ENCODE results near the gene REPS1. TPM values are rescaled to one million over a fixed set of nuclear protein-coding genes. Genes with fewer than 3 reads are reported as not detected.
"Not testable (repeated sequence)": the region's sequence is repeated elsewhere in the genome, so short reads cannot be mapped to it uniquely, and the experiment has no call there.

Gene REPS1
- total RNA-seq, 1 donor from 2014 or later, result 36.7 TPM

GRCh38 chr6:139006477-139006876 is 18.4 kb upstream of the REPS1 start:
- no peak for DNase-seq (ENCODE audit: low spot score)

GRCh38 chr6:139003751-139004150 is 15.7 kb upstream of the REPS1 start:
- no peak for DNase-seq (ENCODE audit: low spot score)

GRCh38 chr6:138999949-139000725 is 12.1 kb upstream of the REPS1 start:
- no peak for DNase-seq (ENCODE audit: low spot score)

GRCh38 chr6:138997136-138997535 is 9.1 kb upstream of the REPS1 start:
- DNase-seq (ENCODE audit: low spot score), result no peak

GRCh38 chr6:138996524-138996923 is 8.5 kb upstream of the REPS1 start:
- DNase-seq (ENCODE audit: low spot score), result peak; percentile 45

GRCh38 chr6:138993410-138993809 is 5.4 kb upstream of the REPS1 start:
- DNase-seq (ENCODE audit: low spot score), result not testable (repeated sequence)

- not testable (repeated sequence) for DNase-seq (ENCODE audit: low spot score)
Measured at GRCh38 chr6:138992965-138993364, 4.9 kb upstream of the REPS1 start.

GRCh38 chr6:138991206-138991605 is 3.2 kb upstream of the REPS1 start:
- no peak for DNase-seq (ENCODE audit: low spot score)

- DNase-seq (ENCODE audit: low spot score), result no peak
Measured at GRCh38 chr6:138989098-138989983, 1.3 kb upstream of the REPS1 start.

- DNase-seq (ENCODE audit: low spot score), result no peak
Measured at GRCh38 chr6:138988469-138988834, 399 bp upstream of the REPS1 start.

- DNase-seq (ENCODE audit: low spot score), result no peak
Measured at GRCh38 chr6:138987080-138987642, 892 bp downstream of the REPS1 start.

GRCh38 chr6:138986578-138986977 is 1.5 kb downstream of the REPS1 start:
- no peak for DNase-seq (ENCODE audit: low spot score)

GRCh38 chr6:138981416-138981815 is 6.6 kb downstream of the REPS1 start:
- DNase-seq (ENCODE audit: low spot score), result no peak

- DNase-seq (ENCODE audit: low spot score), result no peak
Measured at GRCh38 chr6:138979813-138980668, 8.0 kb downstream of the REPS1 start.

- DNase-seq (ENCODE audit: low spot score), result no peak
Measured at GRCh38 chr6:138979365-138979764, 8.7 kb downstream of the REPS1 start.

- DNase-seq (ENCODE audit: low spot score), result no peak
Measured at GRCh38 chr6:138978229-138978628, 9.8 kb downstream of the REPS1 start.

GRCh38 chr6:138977646-138978167 is 10.3 kb downstream of the REPS1 start:
- no peak for DNase-seq (ENCODE audit: low spot score)

GRCh38 chr6:138977242-138977641 is 10.8 kb downstream of the REPS1 start:
- DNase-seq (ENCODE audit: low spot score), result no peak

- no peak for DNase-seq (ENCODE audit: low spot score)
Measured at GRCh38 chr6:138975815-138976214, 12.2 kb downstream of the REPS1 start.

- DNase-seq (ENCODE audit: low spot score), result no peak
Measured at GRCh38 chr6:138973466-138974153, 14.4 kb downstream of the REPS1 start.

- DNase-seq (ENCODE audit: low spot score), result no peak
Measured at GRCh38 chr6:138972226-138972665, 15.8 kb downstream of the REPS1 start.
